ENCODE measurements around the gene RHO. TPM values are rescaled to one million over a fixed set of nuclear protein-coding genes. Genes with fewer than 3 reads are reported as not detected.

The RHO gene
- total RNA-seq, 1 experiment from 2014 or later, result not detected

DNA sequence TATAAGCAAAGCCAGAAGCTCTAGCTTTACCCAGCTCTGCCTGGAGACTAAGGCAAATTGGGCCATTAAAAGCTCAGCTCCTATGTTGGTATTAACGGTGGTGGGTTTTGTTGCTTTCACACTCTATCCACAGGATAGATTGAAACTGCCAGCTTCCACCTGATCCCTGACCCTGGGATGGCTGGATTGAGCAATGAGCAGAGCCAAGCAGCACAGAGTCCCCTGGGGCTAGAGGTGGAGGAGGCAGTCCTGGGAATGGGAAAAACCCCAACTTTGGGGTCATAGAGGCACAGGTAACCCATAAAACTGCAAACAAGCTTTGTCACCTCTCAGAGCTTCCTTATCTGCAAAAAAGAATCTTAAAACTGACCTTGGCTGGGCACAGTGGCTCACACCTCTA is 6.6 kb downstream of the RHO start:
- H3K23ac ChIP-seq (ENCODE audit: insufficient read length, low read depth, low read length), result no peak overlapping the region
- no peaks in the 10 kb centered on the region for H3K27me3 ChIP-seq (ENCODE audit: insufficient read depth, low read length)
- H2AK5ac ChIP-seq (ENCODE audit: insufficient read length, low read length), result no peak overlapping the region
- WGBS (ENCODE audit: extremely low coverage, insufficient read length, low lambda C conversion rate), result no CpG with 5 or more reads among the region's 1 CpG
- no peak overlapping the region for H3K4me2 ChIP-seq (ENCODE audit: insufficient read depth, insufficient read length, low read length)
- no peak overlapping the region for H2BK20ac ChIP-seq (ENCODE audit: low read depth, low read length, poor library complexity, severe bottlenecking)
- no peak overlapping the region for H4K5ac ChIP-seq (ENCODE audit: insufficient read length, low read depth, low read length)
- H3K27ac ChIP-seq (ENCODE audit: insufficient read length, low read depth, low read length), result no peak overlapping the region
- no peak overlapping the region for H3K18ac ChIP-seq (ENCODE audit: insufficient read length, low read depth, low read length)
- H3K56ac ChIP-seq (ENCODE audit: insufficient read length, low read depth, low read length), result no peak overlapping the region
- no peak overlapping the region for H2BK12ac ChIP-seq (ENCODE audit: insufficient read length, low read depth, low read length)
- H3K9me3 ChIP-seq (ENCODE audit: control insufficient read depth, low read depth, low read length), result no peaks in the 10 kb centered on the region
- H3T11ph ChIP-seq (ENCODE audit: low read length), result no peak overlapping the region
- H3K23me2 ChIP-seq (ENCODE audit: insufficient read length, low read depth, low read length, poor library complexity, severe bottlenecking), result no peaks in the 10 kb centered on the region
- H2BK15ac ChIP-seq (ENCODE audit: low read depth, low read length), result no peak overlapping the region
- no peak overlapping the region for H2BK120ac ChIP-seq (ENCODE audit: low read depth, low read length, poor library complexity, severe bottlenecking)
- H4K91ac ChIP-seq (ENCODE audit: insufficient read length, low read depth, low read length), result no peak overlapping the region
- no peak for DNase-seq
- no peak overlapping the region for H3K14ac ChIP-seq (ENCODE audit: insufficient read depth, low read length)
- H2AFZ ChIP-seq (ENCODE audit: low read length), result no peak overlapping the region
- H4K20me1 ChIP-seq (ENCODE audit: control insufficient read depth, insufficient read depth, insufficient read length), result no peaks in the 10 kb centered on the region
- Mint-ChIP-seq H3K9me3 (no peaks in the 10 kb centered on the region), H3K4me1 (peaks cover 44 to 51% of the 10 kb centered on the region in 2 experiments), H3K36me3 (ENCODE audit: insufficient read depth in 1 of 3, low read depth in 3 of 3) (no peaks in the 10 kb centered on the region; a peak in 1 of 7 replicates), H3K4me3 (no peak overlapping the region), H3K27ac (no peak overlapping the region), H3K27me3 (ENCODE audit: low read depth) (peaks cover 11% of the 10 kb centered on the region)
- H3K4me1 ChIP-seq (ENCODE audit: insufficient read depth, low read length), result peaks cover 10% of the 10 kb centered on the region; the same call in 1 of the 2 replicates
- TF ChIP-seq, protein P1, sequence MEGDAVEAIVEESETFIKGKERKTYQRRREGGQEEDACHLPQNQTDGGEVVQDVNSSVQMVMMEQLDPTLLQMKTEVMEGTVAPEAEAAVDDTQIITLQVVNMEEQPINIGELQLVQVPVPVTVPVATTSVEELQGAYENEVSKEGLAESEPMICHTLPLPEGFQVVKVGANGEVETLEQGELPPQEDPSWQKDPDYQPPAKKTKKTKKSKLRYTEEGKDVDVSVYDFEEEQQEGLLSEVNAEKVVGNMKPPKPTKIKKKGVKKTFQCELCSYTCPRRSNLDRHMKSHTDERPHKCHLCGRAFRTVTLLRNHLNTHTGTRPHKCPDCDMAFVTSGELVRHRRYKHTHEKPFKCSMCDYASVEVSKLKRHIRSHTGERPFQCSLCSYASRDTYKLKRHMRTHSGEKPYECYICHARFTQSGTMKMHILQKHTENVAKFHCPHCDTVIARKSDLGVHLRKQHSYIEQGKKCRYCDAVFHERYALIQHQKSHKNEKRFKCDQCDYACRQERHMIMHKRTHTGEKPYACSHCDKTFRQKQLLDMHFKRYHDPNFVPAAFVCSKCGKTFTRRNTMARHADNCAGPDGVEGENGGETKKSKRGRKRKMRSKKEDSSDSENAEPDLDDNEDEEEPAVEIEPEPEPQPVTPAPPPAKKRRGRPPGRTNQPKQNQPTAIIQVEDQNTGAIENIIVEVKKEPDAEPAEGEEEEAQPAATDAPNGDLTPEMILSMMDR (conservative IDR thresholded peaks at IDR 0.05), result no peak
- H4K8ac ChIP-seq (replicated peaks; ENCODE audit: insufficient read length, low read depth, low read length), result no peak overlapping the region
- no peaks in the 10 kb centered on the region for H3K79me2 ChIP-seq (ENCODE audit: insufficient read depth, low read length)
- H3K79me1 ChIP-seq (ENCODE audit: insufficient read depth, low read depth, low read length, poor library complexity, severe bottlenecking), result no peaks in the 10 kb centered on the region
- no peak overlapping the region for H2BK5ac ChIP-seq (ENCODE audit: insufficient read length, low read length)
- no peak overlapping the region for H3K4ac ChIP-seq (ENCODE audit: low read depth, low read length)
- H3K9ac ChIP-seq (ENCODE audit: extremely low read depth, insufficient read length, low read length), result no peak overlapping the region
